ENCODE measurements around the gene GP1BA. TPM values are rescaled to one million over a fixed set of nuclear protein-coding genes. Genes with fewer than 3 reads are reported as not detected.

GP1BA gene
- total RNA-seq, 4 donors from 2014 or later, result not detected

- intact Hi-C loops (cut with DNase I; ENCODE audit: low total_unique reads), result no loop called here
- no peak for ATAC-seq
These were observed 10.9 kb downstream of the GP1BA start for GRCh38 chr17:4942760-4943508.

GRCh38 chr17:4944163-4944553 lies 12.1 kb downstream of the GP1BA start:
- ATAC-seq, result no peak
- Histone ChIP-seq H3K4me1 (peaks cover 40 to 44% of the 10 kb centered on the region in 2 donors), H3K4me3 (no peak overlapping the region), H3K9me3 (no peaks in the 10 kb centered on the region), H3K36me3 (peaks cover 0 to 40% of the 10 kb centered on the region in 2 donors), H3K27ac (peak overlapping the region; percentile 96 to 100 (median 98)), H3K27me3 (no peaks in the 10 kb centered on the region)
- no peak for DNase-seq
- intact Hi-C loops (cut with DNase I; ENCODE audit: low total_unique reads) (no loop called here), in situ Hi-C loops (cut with MboI; ENCODE audit: low sequenced_read_pairs in 4 of 4) (no loop called here)
- TF ChIP-seq POLR2A (IDR thresholded peaks at IDR 0.05) (no peak), CTCF (IDR thresholded peaks at IDR 0.05 in 4 of 5, conservative IDR thresholded peaks at IDR 0.05 in 1 of 5) (no peak)

More at GRCh38 chr17:4942760-4943508, 10.9 kb downstream of the GP1BA start:
- Histone ChIP-seq H3K36me3 (peaks cover 0 to 46% of the 10 kb centered on the region in 2 donors), H3K27ac (peak overlapping the region; percentile 96 to 100 (median 98)), H3K27me3 (no peaks in the 10 kb centered on the region), H3K4me1 (peaks cover 52 to 56% of the 10 kb centered on the region in 2 donors), H3K9me3 (no peaks in the 10 kb centered on the region), H3K4me3 (no peak overlapping the region)
- in situ Hi-C loops (cut with MboI; ENCODE audit: low sequenced_read_pairs in 4 of 4), result no loop called here
- DNase-seq, result no peak
- TF ChIP-seq POLR2A (IDR thresholded peaks at IDR 0.05), result no peak
- TF ChIP-seq CTCF (IDR thresholded peaks at IDR 0.05 in 4 of 5, conservative IDR thresholded peaks at IDR 0.05 in 1 of 5), result no peak

- Histone ChIP-seq H3K4me3 (peak overlapping the region in 2 of 4 donors; percentile 6 to 9), H3K4me1 (peaks cover 39 to 41% of the 10 kb centered on the region in 2 donors), H3K9me3 (no peaks in the 10 kb centered on the region), H3K36me3 (peaks cover 0 to 40% of the 10 kb centered on the region in 2 donors), H3K27ac (peak overlapping the region; percentile 96 to 100 (median 98)), H3K27me3 (no peaks in the 10 kb centered on the region)
- DNase-seq (no peak), ATAC-seq (no peak)
- in situ Hi-C loops (cut with MboI; ENCODE audit: low sequenced_read_pairs in 4 of 4) (no loop called here), intact Hi-C loops (cut with DNase I; ENCODE audit: low total_unique reads) (no loop called here)
- TF ChIP-seq POLR2A (IDR thresholded peaks at IDR 0.05) (no peak), CTCF (IDR thresholded peaks at IDR 0.05 in 4 of 5, conservative IDR thresholded peaks at IDR 0.05 in 1 of 5) (no peak)
These were observed 12.6 kb downstream of the GP1BA start for GRCh38 chr17:4944554-4945175.

GRCh38 chr17:4945176-4945943 lies 13.3 kb downstream of the GP1BA start:
- Histone ChIP-seq H3K27ac (peak overlapping the region; percentile 96 to 100 (median 98)), H3K9me3 (no peaks in the 10 kb centered on the region), H3K27me3 (no peaks in the 10 kb centered on the region), H3K4me1 (peaks cover 41 to 44% of the 10 kb centered on the region in 2 donors), H3K4me3 (peak overlapping the region; percentile 6 to 96 (median 30)), H3K36me3 (peaks cover 0 to 40% of the 10 kb centered on the region in 2 donors)
- in situ Hi-C loops (cut with MboI; ENCODE audit: low sequenced_read_pairs in 4 of 4), result no loop called here
- intact Hi-C loops (cut with DNase I; ENCODE audit: low total_unique reads), result no loop called here
- peak; percentile 84 to 93 for DNase-seq
- ATAC-seq, result peak; percentile 34 to 41
- TF ChIP-seq CTCF (IDR thresholded peaks at IDR 0.05 in 4 of 5, conservative IDR thresholded peaks at IDR 0.05 in 1 of 5), result no peak
- no peak for TF ChIP-seq POLR2A (IDR thresholded peaks at IDR 0.05)
